HepG2 (cell line): ENCODE results near the gene GNA12. TPM values are rescaled to one million over a fixed set of nuclear protein-coding genes. Genes with fewer than 3 reads are reported as not detected.

Experiments used
- ATAC-seq: fragments of 200-7000 bp; cut with Tn5 transposase; 3 replicates; pipeline ENCODE4 v1.9.1; 2020; ENCODE audit warnings: mild to moderate bottlenecking, moderate library complexity
- BruUV-seq: library from RNA; stranded (reverse); fragments of 400-500 nt; replicated peaks from 2 replicates; lab custom pipeline; 2021; lab: Mats Ljungman, UMichigan
- CTCF ChIA-PET: fragments of 300-600 bp; formaldehyde crosslinking; extraction: SDS; loops from one replicate; lab custom pipeline; 2021; ENCODE audit warnings: low total read pairs, inconsistent platforms, low intra/inter-chr PET ratio; lab: Yijun Ruan, JAX
- POLR2A ChIA-PET: fragments of 350-600 bp; sonication (Branson Sonifier 250); formaldehyde crosslinking; loops from one replicate; lab custom pipeline; 2020; ENCODE audit warnings: antibody characterized with exemption, inconsistent platforms; lab: Yijun Ruan, JAX
- DNase-seq: peaks from one replicate; pipeline ENCODE4 v3.0.0-alpha.2; 2015; ENCODE audit warnings: low spot score
- FAIRE-seq: peaks from 3 replicates; lab custom pipeline; 2011; peaks lifted over from hg19 to GRCh38; lab: Jason Lieb, UNC
- H2AFZ ChIP-seq: one replicate; pipeline ENCODE4 v1.6.1; 2011; ENCODE audit warnings: low read length, inconsistent platforms
- H3K27ac ChIP-seq: fragments of 300-600 bp; 3 replicates; pipeline ENCODE4 v1.8.0; 2011; ENCODE audit warnings: mixed run types, mild to moderate bottlenecking, mixed read lengths, low read length, inconsistent platforms; ENCODE audit not compliant: insufficient read depth; ENCODE audit errors: extremely low read length
- H3K27me3 ChIP-seq, 2 experiments: fragments of 200-600 bp in 1 of 2; 2 replicates in 1 of 2; 3 replicates in 1 of 2; pipeline versions ENCODE4 v1.6.0 to v1.8.0; 2011; ENCODE audit warnings: low read length in 2 of 2, mild to moderate bottlenecking in 2 of 2, moderate library complexity in 2 of 2, inconsistent platforms in 1 of 2; ENCODE audit not compliant: insufficient read depth in 2 of 2, control insufficient read depth in 1 of 2
- H3K36me3 ChIP-seq, 2 experiments: fragments of 200-600 bp in 1 of 2; replicated peaks in 1 of 2; 2 replicates in 1 of 2; 3 replicates in 1 of 2; pipeline versions ENCODE4 v1.5.1 to v1.8.0; 2011; ENCODE audit warnings: low read length in 2 of 2, inconsistent platforms in 1 of 2; ENCODE audit not compliant: insufficient read depth in 2 of 2, control insufficient read depth in 1 of 2
- H3K4me1 ChIP-seq: 2 replicates; pipeline ENCODE4 v1.5.1; 2012; ENCODE audit warnings: low read length, inconsistent platforms; ENCODE audit not compliant: insufficient read depth
- H3K4me2 ChIP-seq: 2 replicates; pipeline ENCODE4 v1.6.0; 2011; ENCODE audit warnings: low read depth, low read length, inconsistent platforms
- H3K4me3 ChIP-seq, 3 experiments: fragments of 200-600 bp in 1 of 3; sonication (generic), shearing (Covaris generic) in 1 of 3; replicated peaks in 1 of 3; 2 replicates each; pipeline ENCODE4 v1.5.1; 2011 to 2016; ENCODE audit warnings: low read length in 3 of 3, inconsistent platforms in 2 of 3, low read depth in 2 of 3, mild to moderate bottlenecking in 2 of 3, control low read depth in 1 of 3, mixed read lengths in 1 of 3; ENCODE audit not compliant: insufficient read depth in 1 of 3
- H3K79me2 ChIP-seq: one replicate; pipeline ENCODE4 v1.6.1; 2011; ENCODE audit warnings: low read length, inconsistent platforms; ENCODE audit not compliant: insufficient read depth
- H3K9ac ChIP-seq: 2 replicates; pipeline ENCODE4 v1.6.0; 2011; ENCODE audit warnings: mild to moderate bottlenecking, low read depth, low read length, inconsistent platforms; ENCODE audit not compliant: insufficient read depth
- H3K9me3 ChIP-seq: 2 replicates; pipeline ENCODE4 v1.5.1; 2012; ENCODE audit warnings: mild to moderate bottlenecking, low read length
- H4K20me1 ChIP-seq: 2 replicates; pipeline ENCODE4 v1.6.0; 2011; ENCODE audit warnings: inconsistent platforms, mild to moderate bottlenecking, low read length, moderate library complexity; ENCODE audit not compliant: insufficient read depth
- E2F1 ChIP-seq: sonication (generic); formaldehyde crosslinking; IDR thresholded peaks from 2 replicates; pipeline ENCODE4 v1.5.0; 2020; ENCODE audit warnings: missing genetic modification reagents
- FOXO4 ChIP-seq: sonication (generic); formaldehyde crosslinking; conservative IDR thresholded peaks from 2 replicates; pipeline ENCODE4 v1.8.1; 2023; ENCODE audit warnings: missing genetic modification reagents
- GATAD2A ChIP-seq: IDR thresholded peaks from 2 replicates; pipeline ENCODE4 v1.6.1; 2016
- GLMP ChIP-seq: sonication (generic); formaldehyde crosslinking; IDR thresholded peaks from 2 replicates; pipeline ENCODE4 v1.9.0; 2021; ENCODE audit warnings: missing genetic modification reagents, mild to moderate bottlenecking, borderline replicate concordance
- MED1 ChIP-seq: sonication (generic); formaldehyde crosslinking; IDR thresholded peaks from 2 replicates; pipeline ENCODE4 v1.4.0; 2020; ENCODE audit warnings: missing genetic modification reagents
- MNT ChIP-seq: fragments of 450-650 bp; IDR thresholded peaks from 2 replicates; pipeline ENCODE4 v1.6.1; 2016
- NFAT5 ChIP-seq: sonication (generic); formaldehyde crosslinking; IDR thresholded peaks from 2 replicates; pipeline ENCODE4 v1.4.0; 2020; ENCODE audit warnings: missing genetic modification reagents
- NFYC ChIP-seq: IDR thresholded peaks from 2 replicates; pipeline ENCODE4 v1.6.1; 2016; ENCODE audit warnings: missing genetic modification reagents, missing compliant biosample characterization
- ZBTB43 ChIP-seq: sonication (generic); formaldehyde crosslinking; conservative IDR thresholded peaks from 2 replicates; pipeline ENCODE4 v1.4.0; 2020; ENCODE audit warnings: missing genetic modification reagents
- ZNF205 ChIP-seq: IDR thresholded peaks from 2 replicates; pipeline ENCODE4 v1.6.1; 2018; ENCODE audit warnings: missing biosample characterization, missing genetic modification reagents
- ZNF33A ChIP-seq: sonication (generic); formaldehyde crosslinking; IDR thresholded peaks from 2 replicates; pipeline ENCODE4 v1.5.1; 2020; ENCODE audit warnings: missing genetic modification reagents, mild to moderate bottlenecking, moderate library complexity, borderline replicate concordance
- WGBS: methylation state at CpG from one replicate; pipeline ENCODE4 v1.1.6; 2017; ENCODE audit warnings: low lambda C conversion rate; 5-methylcytosine and 5-hydroxymethylcytosine counted together
- in situ Hi-C: cut with HindIII; loops from 2 replicates; pipeline ENCODE4 v1.10.0; 2017; ENCODE audit warnings: low pct_unique_long_range_greater_than_20kb; ENCODE audit not compliant: extremely low pct_ligation_motif_present
- intact Hi-C: fragments of 100-400 bp; cut with micrococcal nuclease; formaldehyde crosslinking; loops from one replicate; pipeline ENCODE4 v1.10.0; 2022; ENCODE audit not compliant: unreplicated experiment
- polyA plus RNA-seq, 8 experiments: library from polyadenylated mRNA; depleted of rRNA in 3 of 8; stranded (reverse) in 7 of 8; unstranded in 1 of 8; fragments of >200 nt; fragmentation: Illumina TruSeq in 4 of 8; extraction: Trizol in 4 of 8; gene quantifications; 2 replicates each; pipeline versions ENCODE4 v1.2.1 to v1.2.3, GENCODE V29; 2011 to 2016; ENCODE audit warnings: low read depth in 4 of 8, missing spikeins in 1 of 8, mixed read lengths in 1 of 8; ENCODE audit not compliant: insufficient read depth in 1 of 8
- total RNA-seq, 5 experiments: library from RNA; depleted of rRNA; stranded (reverse); fragments of >200 nt; fragmentation: Illumina TruSeq; extraction: Trizol; gene quantifications; 2 replicates each; pipeline ENCODE4 v1.2.3, GENCODE V29; 2016; ENCODE audit warnings: low read depth in 1 of 5

The GNA12 gene
- total and polyA plus RNA-seq, 2 of the 13 experiments (the other 11 are each of a cell fraction or from before 2014, with no cell fraction given), result 16.2 to 50.9 TPM

DNA sequence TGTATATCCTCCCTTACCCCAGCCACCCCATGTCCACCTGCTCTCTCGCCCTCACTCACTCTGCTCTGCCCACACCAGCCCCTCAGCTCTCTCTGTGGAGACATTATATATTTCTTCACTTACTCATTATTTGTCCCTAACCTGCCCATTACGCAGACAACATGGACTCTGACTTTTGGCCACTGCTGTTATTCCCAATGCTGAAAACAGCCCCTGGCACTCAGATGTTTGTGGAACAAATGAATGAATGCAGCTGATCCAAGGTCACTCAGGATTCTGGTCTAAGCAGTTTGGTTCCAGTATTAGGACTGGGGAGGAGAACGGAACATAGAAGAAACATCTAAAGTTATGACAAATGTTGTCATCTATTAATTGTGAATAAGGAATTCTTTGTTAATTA is 26.7 kb downstream of the GNA12 start:
- FAIRE-seq (no peak), ATAC-seq (peak; percentile 46), DNase-seq (peak; percentile 64)
- Histone ChIP-seq H3K27me3 (no peaks in the 10 kb centered on the region), H3K9ac (no peak overlapping the region), H3K36me3 (peaks cover 0 to 7% of the 10 kb centered on the region in 2 experiments; a peak in 1 of 5 replicates), H3K4me2 (peak overlapping the region; percentile 34; the same call in 1 of the 2 replicates), H3K4me3 (no peak overlapping the region), H3K9me3 (no peaks in the 10 kb centered on the region), H3K79me2 (peaks cover 92% of the 10 kb centered on the region), H2AFZ (no peak overlapping the region), H4K20me1 (0 out of 2 replicates have a peak, but pooled peaks cover 3% of the 10 kb centered on the region), H3K27ac (peak overlapping the region; percentile 76), H3K4me1 (peaks cover 82% of the 10 kb centered on the region)
- POLR2A ChIA-PET, result interaction anchor here (1.0 to 2.5 kb wide), 2 partner anchors 15 to 28 kb away, joined by 3 to 7 read pairs; no protein-coding TSS in a partner anchor
- WGBS, result 34% methylated on average over 3 of the region's 3 CpGs
- in situ Hi-C loops, result no loop called here
- intact Hi-C loops, result no loop called here
- no TSS peak for BruUV-seq
- CTCF ChIA-PET, result no interaction called here
- TF ChIP-seq ZBTB43 (CRISPR knock-in tag), result 0 out of 2 replicates have a peak, but pooled peaks have one; percentile 16
- peak; percentile 78 for TF ChIP-seq GATAD2A (CRISPR knock-in tag)
- peak; percentile 57; the same call in 1 of the 2 replicates for TF ChIP-seq ZNF205
- TF ChIP-seq MNT, result no peak
- no peak for TF ChIP-seq NFAT5 (CRISPR knock-in tag)
- TF ChIP-seq NFYC (CRISPR knock-in tag), result no peak
- peak; percentile 70 for TF ChIP-seq MED1 (CRISPR knock-in tag)
- TF ChIP-seq ZNF33A (CRISPR knock-in tag), result 0 out of 2 replicates have a peak, but pooled peaks have one; percentile 36
- no peak for TF ChIP-seq E2F1 (CRISPR knock-in tag)
- TF ChIP-seq FOXO4 (CRISPR knock-in tag), result no peak
- no peak for TF ChIP-seq GLMP (CRISPR knock-in tag)
